Adrenal gland (tissue), 12 donors: ENCODE data around the gene GNAI3. TPM values are rescaled to one million over a fixed set of nuclear protein-coding genes. Genes with fewer than 3 reads are reported as not detected.

ENCODE experiments used
- DNase-seq, 7 donors: peaks; one replicate each; pipeline ENCODE4 v3.0.0-alpha.2; 2019 to 2020
- H3K27ac ChIP-seq, 5 donors: fragments of 200-600 bp; sonication (generic) in 4 of 5; 1 replicate in 3 of 5; 2 replicates in 2 of 5; pipeline versions ENCODE4 v1.5.1 to v1.8.0; 2016 to 2020; ENCODE audit warnings: mild to moderate bottlenecking in 1 of 5
- H3K27me3 ChIP-seq: fragments of 200-600 bp; 2 replicates; pipeline ENCODE4 v1.8.0; 2021
- H3K36me3 ChIP-seq, 2 donors: fragments of 200-600 bp; replicated peaks in 1 of 2; 1 replicate in 1 of 2; 2 replicates in 1 of 2; pipeline versions ENCODE4 v1.5.1 to v1.8.0; 2018 to 2022
- H3K4me1 ChIP-seq, 2 donors: fragments of 200-600 bp; replicated peaks in 1 of 2; 1 replicate in 1 of 2; 2 replicates in 1 of 2; pipeline versions ENCODE4 v1.5.1 to v1.8.0; 2018 to 2021
- H3K4me3 ChIP-seq, 4 donors: fragments of 200-600 bp; sonication (generic) in 3 of 4; one replicate each; pipeline ENCODE4 v1.5.1; 2016 to 2018
- H3K9me3 ChIP-seq, 3 donors: fragments of 200-600 bp; sonication (generic) in 1 of 3; replicated peaks in 1 of 3; 1 replicate in 2 of 3; 2 replicates in 1 of 3; pipeline versions ENCODE4 v1.5.1 to v1.8.0; 2016 to 2021
- POLR2A ChIP-seq, 2 donors: fragments of 450-650 bp; IDR thresholded peaks; one replicate each; pipeline ENCODE4 v1.6.1; 2017; ENCODE audit warnings: antibody characterized with exemption in 2 of 2, mild to moderate bottlenecking in 2 of 2, moderate library complexity in 1 of 2
- WGBS, 4 donors: extraction: QIAGEN DNeasy Blood & Tissue Kit in 2 of 4; methylation state at CpG; one replicate each; pipeline versions ENCODE4 v1.1.5 to v1.1.7; 2013 to 2017; 5-methylcytosine and 5-hydroxymethylcytosine counted together
- intact Hi-C, 2 donors: fragments of 100-400 bp; cut with DNase I; formaldehyde crosslinking; loops; one replicate each; pipeline versions ENCODE4 v1.14.1 to v1.15.0; 2022 to 2023
- polyA plus RNA-seq, 3 donors: library from polyadenylated mRNA; stranded (reverse); fragments of 200-250 nt in 2 of 3; fragments of 350-450 nt in 1 of 3; fragmentation: Illumina TruSeq in 1 of 3; extraction: RNeasy Lipid Tissue Mini Kit (QIAGEN cat#74804) in 1 of 3; gene quantifications; one replicate each; pipeline ENCODE4 v1.2.3, GENCODE V29; 2013 to 2014
- total RNA-seq, 9 donors: library from RNA; depleted of rRNA in 4 of 9; stranded (reverse); fragments of >200 nt in 4 of 9; fragments of 120-200 nt in 1 of 9; fragmentation: NEBNext Ultra II Directional in 1 of 9; extraction: Animal tissue kit (Norgen Biotek cat#: 25700) in 1 of 9; gene quantifications; one replicate each; pipeline versions ENCODE4 v1.1.0 to v1.2.4, GENCODE V29; 2013 to 2023
- TF ChIP-seq, protein P1 (sequence below), 6 experiments: fragments of 450-650 bp in 4 of 6; fragments of 200-600 bp in 2 of 6; sonication (generic) in 1 of 6; IDR thresholded peaks; 1 replicate in 5 of 6; 2 replicates in 1 of 6; pipeline versions ENCODE4 v1.5.1 to v1.8.0; 2016 to 2021; ENCODE audit warnings: antibody characterized with exemption in 6 of 6, mild to moderate bottlenecking in 2 of 6, moderate library complexity in 1 of 6
- donor health status: healthy with polysubstance abuse.
- donor health status: Bipolar disorder and iron deficiency.
- donor health status: DM: yes; HTN: yes; CAD: no.
- donor health status: DM: no; HTN: no; CAD: no.
- donor health status: DM: no; HTN: no; CAD: no.
- donor health status: DM: yes; HTN: yes; CAD: no.

Gene GNAI3
- total and polyA plus RNA-seq, 12 donors = 1.6 to 12.0 (median 5.6) TPM

DNA sequence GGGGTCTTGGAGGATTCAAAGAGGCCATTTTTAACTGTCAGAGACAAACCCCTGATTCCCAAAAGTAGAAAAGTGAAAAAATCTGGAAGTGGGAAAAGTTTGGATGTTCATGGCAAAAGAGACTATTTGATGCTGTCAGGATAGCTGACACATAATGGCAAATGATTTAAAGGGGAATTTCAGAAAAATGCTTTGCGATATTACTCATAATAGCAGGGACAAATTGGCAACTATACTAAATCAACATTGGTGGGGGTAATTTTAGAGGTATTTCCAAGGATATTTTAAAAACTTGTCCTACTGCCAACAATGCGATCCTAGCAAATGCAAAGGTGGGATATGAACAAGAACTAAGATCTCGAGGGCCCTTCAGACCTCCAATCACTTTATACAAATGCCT is 102.2 kb downstream of the GNAI3 start:
- no peak for TF ChIP-seq POLR2A (IDR thresholded peaks at IDR 0.05)
- TF ChIP-seq, protein P1, sequence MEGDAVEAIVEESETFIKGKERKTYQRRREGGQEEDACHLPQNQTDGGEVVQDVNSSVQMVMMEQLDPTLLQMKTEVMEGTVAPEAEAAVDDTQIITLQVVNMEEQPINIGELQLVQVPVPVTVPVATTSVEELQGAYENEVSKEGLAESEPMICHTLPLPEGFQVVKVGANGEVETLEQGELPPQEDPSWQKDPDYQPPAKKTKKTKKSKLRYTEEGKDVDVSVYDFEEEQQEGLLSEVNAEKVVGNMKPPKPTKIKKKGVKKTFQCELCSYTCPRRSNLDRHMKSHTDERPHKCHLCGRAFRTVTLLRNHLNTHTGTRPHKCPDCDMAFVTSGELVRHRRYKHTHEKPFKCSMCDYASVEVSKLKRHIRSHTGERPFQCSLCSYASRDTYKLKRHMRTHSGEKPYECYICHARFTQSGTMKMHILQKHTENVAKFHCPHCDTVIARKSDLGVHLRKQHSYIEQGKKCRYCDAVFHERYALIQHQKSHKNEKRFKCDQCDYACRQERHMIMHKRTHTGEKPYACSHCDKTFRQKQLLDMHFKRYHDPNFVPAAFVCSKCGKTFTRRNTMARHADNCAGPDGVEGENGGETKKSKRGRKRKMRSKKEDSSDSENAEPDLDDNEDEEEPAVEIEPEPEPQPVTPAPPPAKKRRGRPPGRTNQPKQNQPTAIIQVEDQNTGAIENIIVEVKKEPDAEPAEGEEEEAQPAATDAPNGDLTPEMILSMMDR (IDR thresholded peaks at IDR 0.05) = no peak
- WGBS, 4 donors = 76 to 86% (median 79%) methylated on average over 3 of the region's 3 CpGs
- Histone ChIP-seq H3K27me3 (no peaks in the 10 kb centered on the region), H3K9me3 (no peaks in the 10 kb centered on the region), H3K36me3 (no peaks in the 10 kb centered on the region), H3K4me1 (peaks cover 7 to 13% of the 10 kb centered on the region in 2 donors), H3K4me3 (no peak overlapping the region), H3K27ac (no peak overlapping the region)
- DNase-seq = no peak
- intact Hi-C loops = loop anchor here in 1 of 2 donors (10.0 kb wide), 1 partner anchor 334 kb away; the partner anchor contains the start of gene AHCYL1

DNA sequence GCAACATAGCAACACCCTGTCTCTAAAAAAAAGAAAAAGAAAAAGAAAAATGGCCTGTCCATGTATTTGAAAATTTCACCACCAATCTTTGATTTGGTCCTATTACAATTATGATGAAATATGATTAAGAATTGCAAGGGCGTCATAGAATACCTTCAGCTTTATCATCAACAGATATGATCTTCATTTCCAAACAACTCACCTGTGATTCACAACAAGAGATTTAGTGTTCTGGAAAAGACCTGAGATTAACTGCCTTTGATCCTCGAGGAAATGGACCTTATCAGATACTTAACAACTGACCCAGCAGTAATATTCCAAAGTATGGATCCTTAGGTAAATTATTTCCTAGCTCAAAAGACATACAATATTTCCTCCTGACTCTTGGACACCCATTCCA is 104.0 kb downstream of the GNAI3 start:
- intact Hi-C loops = loop anchor here in 1 of 2 donors (10.0 kb wide), 1 partner anchor 332 kb away; the partner anchor contains the start of gene AHCYL1

GRCh38 chr1:109653306-109653705 is 104.9 kb downstream of the GNAI3 start:
- peaks cover 0 to 6% of the 10 kb centered on the region in 2 donors for H3K36me3 ChIP-seq
- H3K27me3 ChIP-seq = no peaks in the 10 kb centered on the region
- TF ChIP-seq, protein P1 (IDR thresholded peaks at IDR 0.05) = no peak
- no peak for TF ChIP-seq POLR2A (IDR thresholded peaks at IDR 0.05)
- H3K4me1 ChIP-seq = peaks cover 7 to 16% of the 10 kb centered on the region in 2 donors
- no peak overlapping the region for H3K4me3 ChIP-seq
- DNase-seq = no peak
- no peak overlapping the region for H3K27ac ChIP-seq
- intact Hi-C loops = loop anchor here in 1 of 2 donors (10.0 kb wide), 1 partner anchor 331 kb away; the partner anchor contains the start of gene AHCYL1
- no peaks in the 10 kb centered on the region for H3K9me3 ChIP-seq
- WGBS, 4 donors = 44 to 51% (median 47%) methylated on average over 2 of the region's 2 CpGs

More for the DNA sequence above, 104.0 kb downstream of the GNAI3 start:
- no peaks in the 10 kb centered on the region for H3K36me3 ChIP-seq
- no peak overlapping the region for H3K27ac ChIP-seq
- WGBS, 4 donors = 68 to 94% (median 72%) methylated on average over 2 of the region's 2 CpGs
- no peaks in the 10 kb centered on the region for H3K9me3 ChIP-seq
- H3K27me3 ChIP-seq = no peaks in the 10 kb centered on the region
- no peak overlapping the region for H3K4me3 ChIP-seq
- no peak for DNase-seq
- TF ChIP-seq, protein P1 (IDR thresholded peaks at IDR 0.05) = no peak
- no peak for TF ChIP-seq POLR2A (IDR thresholded peaks at IDR 0.05)
- H3K4me1 ChIP-seq = peaks cover 7 to 16% of the 10 kb centered on the region in 2 donors

GRCh38 chr1:109654519-109654918 is 106.1 kb downstream of the GNAI3 start:
- H3K9me3 ChIP-seq = no peaks in the 10 kb centered on the region
- 91 to 95% (median 93%) methylated on average over 12 of the region's 12 CpGs for WGBS, 4 donors
- no peak overlapping the region for H3K4me3 ChIP-seq
- intact Hi-C loops = loop anchor here in 1 of 2 donors (10.0 kb wide), 1 partner anchor 330 kb away; the partner anchor contains the start of gene AHCYL1
- no peaks in the 10 kb centered on the region for H3K27me3 ChIP-seq
- peaks cover 0 to 13% of the 10 kb centered on the region in 2 donors for H3K36me3 ChIP-seq
- TF ChIP-seq, protein P1 (IDR thresholded peaks at IDR 0.05) = no peak
- TF ChIP-seq POLR2A (IDR thresholded peaks at IDR 0.05) = no peak
- DNase-seq = peak in 1 of 7 donors; percentile 49
- H3K27ac ChIP-seq = no peak overlapping the region
- peaks cover 7 to 16% of the 10 kb centered on the region in 2 donors for H3K4me1 ChIP-seq
